HG03442 (cell line): ENCODE data around the gene PRSS37.
"Not testable (repeated sequence)": the region's sequence is repeated elsewhere in the genome, so short reads cannot be mapped to it uniquely, and the experiment has no call there.

ENCODE experiments used
- ATAC-seq: cut with Tn5 transposase; IDR thresholded peaks from one replicate; pipeline ENCODE4 v1.9.1; 2021; ENCODE audit warnings: mild to moderate bottlenecking, moderate library complexity; ENCODE audit not compliant: unreplicated experiment

PRSS37 gene, protein sequence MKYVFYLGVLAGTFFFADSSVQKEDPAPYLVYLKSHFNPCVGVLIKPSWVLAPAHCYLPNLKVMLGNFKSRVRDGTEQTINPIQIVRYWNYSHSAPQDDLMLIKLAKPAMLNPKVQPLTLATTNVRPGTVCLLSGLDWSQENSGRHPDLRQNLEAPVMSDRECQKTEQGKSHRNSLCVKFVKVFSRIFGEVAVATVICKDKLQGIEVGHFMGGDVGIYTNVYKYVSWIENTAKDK

DNA sequence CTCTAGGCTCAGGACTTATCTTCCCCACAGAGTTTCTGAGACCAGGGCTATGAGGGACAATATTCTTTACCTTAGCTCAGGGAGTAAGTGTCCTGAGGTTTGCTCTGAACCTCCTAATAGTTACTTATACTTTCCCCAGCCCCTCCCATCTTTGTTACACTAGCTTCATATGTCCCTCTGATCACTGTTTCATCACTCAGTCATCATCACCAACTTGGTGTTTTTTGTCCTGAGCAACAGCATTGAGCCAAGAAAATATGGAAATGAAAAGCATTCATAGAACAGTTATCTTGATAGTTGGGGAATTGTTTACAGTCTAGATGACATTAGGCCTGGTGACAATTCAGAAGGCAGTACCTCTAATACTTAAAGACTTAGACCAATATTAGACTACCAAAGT, at the start of gene PRSS37:
Gene PRSS37, minus strand, starts transcription at position 101 of the 400 bp plus-strand sequence. CDS start 436 bp downstream, outside the sequence.
- no peak for ATAC-seq

DNA sequence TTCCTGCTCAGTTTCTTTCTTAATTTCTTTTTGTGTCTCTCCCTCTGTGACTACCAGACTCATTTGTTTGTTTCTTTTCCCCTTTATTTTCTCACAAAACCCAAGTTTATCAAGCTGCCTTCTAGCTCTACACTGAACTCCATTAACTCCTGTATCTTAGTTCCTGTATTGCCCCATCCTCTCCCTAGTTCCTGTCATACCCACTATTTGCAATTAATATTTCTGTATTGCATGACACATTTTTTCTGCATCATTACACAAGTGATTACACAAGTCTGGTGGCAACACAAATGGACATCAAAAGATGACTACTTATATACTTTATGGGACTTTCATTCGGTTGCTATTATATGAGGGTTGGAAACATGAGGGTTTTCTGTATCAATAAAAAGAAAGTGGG, 48.0 kb upstream of the PRSS37 start:
- ATAC-seq: no peak

DNA sequence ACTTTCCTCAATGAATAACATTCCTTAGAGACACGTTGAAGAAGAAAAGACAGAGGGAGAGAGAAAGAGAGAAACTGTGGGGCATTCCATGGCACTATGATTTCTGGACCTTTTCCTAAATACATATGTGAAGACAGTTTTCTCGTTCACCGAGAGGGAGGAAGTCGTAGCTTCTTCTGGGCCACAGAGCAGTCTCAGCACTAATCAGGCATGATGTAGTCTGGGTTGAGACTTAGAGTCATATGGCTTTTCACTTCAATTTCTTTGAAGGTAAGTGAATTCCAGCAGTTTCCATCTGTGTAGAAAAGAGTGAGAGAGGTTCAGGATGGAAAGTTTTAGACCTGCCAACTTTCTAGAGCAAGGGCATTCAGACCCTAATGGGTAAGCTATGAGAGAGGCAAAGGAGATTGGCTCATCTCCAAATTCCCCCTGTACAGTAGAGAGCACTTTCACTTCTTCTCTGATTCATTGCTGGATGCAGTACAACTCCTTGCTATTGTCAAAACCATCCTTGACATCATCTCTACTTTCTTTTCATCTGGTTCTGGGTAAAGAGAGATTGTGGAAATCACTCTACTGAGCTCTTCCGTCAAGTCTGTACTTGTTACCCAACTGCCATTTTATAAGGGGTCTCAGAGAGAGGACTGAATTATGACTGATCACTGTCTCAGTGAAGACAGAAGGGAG, 43.4 kb upstream of the PRSS37 start:
- peak; percentile 85 for ATAC-seq

DNA sequence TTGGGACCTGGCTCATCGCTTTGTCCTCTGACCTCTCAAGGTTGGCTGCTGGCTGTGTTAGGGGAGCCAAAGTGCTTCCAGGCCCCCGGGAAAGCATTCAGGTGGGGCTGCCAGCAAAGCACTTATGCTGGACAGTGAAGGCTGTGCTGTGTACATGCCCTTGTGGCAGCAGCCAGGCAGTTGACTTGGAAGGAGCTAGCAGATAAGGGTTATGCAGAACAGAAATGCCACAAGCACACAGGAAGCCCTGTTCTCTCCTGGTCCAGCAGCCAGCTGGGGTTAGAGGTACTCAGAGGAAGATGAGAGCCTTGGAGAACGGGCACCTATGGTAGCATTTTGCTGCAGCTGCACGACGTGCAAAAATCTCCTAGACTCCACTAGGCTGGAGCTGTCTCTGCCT, 39.7 kb upstream of the PRSS37 start:
- ATAC-seq: no peak

DNA sequence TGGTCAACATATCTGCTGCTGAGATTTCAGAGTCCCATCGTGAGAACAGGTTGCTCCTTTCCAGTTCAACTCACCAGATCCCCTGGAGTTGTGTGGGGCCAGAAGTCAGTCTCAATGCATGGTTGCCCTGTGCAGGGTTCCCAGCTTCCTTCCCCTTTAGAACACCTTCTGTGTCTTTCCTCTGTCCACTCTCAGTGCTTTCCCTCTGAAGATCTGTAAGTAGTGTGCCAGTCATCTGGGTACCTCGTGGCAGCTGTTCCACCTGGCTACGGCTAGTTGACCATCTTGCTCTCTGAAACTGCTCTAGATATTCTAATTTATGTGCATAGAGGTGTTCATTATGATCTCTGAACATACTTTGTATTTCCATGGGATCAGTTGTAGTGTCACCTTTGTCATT, 36.1 kb upstream of the PRSS37 start:
- ATAC-seq: no peak

DNA sequence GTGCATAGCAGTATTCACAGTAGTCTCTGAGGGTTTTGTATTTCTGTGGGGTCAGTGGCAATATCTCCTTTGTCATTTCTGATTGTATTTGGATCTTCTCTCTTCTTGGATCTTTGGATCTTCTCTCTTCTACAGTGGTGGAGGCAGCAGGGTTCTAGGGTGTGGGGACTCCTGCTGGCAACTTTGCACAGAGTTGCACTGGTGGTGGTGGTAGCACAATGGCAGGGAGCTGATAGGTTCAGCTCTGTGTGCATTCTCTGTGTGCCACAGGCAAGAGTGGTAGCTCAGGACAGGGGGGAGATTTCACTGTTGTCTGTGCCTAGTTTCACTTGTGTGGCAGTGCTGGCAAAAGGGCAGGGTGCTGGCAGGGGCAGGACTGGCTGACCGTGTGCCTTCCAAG, 35.1 kb upstream of the PRSS37 start:
- ATAC-seq: no peak

DNA sequence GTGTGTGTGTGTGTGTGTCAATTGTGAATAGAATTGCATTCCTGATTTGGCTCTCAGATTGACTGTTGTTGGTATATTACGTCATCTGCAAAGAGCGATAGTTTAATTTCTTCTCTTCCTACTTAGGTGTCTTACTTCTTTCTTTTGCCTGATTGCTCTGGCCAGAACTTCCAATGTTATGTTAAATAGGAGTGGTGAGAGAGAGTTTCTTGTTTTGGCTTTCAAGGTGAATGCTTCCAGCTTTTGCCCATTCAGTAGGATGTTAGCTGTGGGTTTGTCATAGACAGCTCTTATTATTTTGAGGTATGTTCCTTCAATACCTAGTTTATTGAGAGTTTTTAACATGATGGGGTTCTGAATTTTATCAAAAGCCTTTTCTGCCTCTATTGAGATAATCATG, 34.2 kb upstream of the PRSS37 start:
- ATAC-seq: no peak

DNA sequence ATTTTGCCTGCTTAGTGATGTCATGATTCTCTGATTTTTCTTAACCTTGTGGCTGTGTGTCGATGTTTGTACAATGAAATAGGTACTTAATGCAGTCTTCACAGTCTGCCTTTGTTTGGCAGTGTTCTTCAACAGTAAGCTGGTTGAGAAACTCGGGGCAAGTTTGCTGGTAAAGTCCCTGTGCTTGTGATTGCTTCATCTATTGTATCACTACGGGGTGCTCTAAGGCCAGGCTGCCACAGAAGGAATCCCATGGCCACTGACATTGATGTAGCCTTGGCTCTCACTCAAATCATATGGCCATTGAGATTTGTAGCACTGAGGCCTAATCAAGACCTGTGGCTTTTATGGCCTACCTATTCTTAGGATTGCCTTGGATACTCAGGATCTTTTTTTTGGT, 33.5 kb upstream of the PRSS37 start:
- ATAC-seq: no peak

DNA sequence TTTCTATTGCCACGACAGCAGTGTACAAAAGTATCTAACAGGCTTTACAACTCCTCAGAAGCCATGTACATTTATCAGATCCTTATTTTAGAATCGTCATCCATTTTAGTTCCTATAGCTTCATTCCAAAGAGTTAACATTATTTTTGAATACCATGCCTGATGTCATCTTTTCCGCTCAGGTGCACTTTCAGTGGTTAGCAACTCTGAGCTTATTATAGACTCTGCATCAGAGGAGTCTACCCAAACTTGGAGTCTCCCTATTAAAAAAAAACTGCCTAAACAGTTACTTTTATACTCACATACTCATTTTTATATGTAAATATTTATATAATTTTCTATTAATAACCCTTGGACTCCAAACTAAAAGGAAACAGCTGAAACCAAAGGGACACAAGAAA, 31.6 kb upstream of the PRSS37 start:
- ATAC-seq: no peak

DNA sequence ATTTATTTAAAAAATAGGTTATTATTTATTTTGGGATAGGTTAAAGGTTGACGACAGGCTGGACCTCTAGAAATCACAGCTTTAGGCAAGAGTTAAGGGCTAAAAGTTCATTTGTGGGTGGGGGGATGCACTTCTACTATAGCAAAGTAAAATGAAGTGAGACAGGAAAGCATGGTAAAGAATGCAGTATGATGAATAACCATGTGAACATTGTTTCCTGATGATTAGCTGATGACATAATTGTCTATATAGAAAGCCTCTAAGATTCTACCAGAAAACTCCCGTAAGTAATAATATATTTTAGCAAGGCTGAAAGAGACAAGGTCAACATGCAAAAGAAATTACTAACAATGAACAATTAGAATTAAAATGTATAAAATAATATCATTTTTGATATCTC, 25.7 kb upstream of the PRSS37 start:
- no peak for ATAC-seq

DNA sequence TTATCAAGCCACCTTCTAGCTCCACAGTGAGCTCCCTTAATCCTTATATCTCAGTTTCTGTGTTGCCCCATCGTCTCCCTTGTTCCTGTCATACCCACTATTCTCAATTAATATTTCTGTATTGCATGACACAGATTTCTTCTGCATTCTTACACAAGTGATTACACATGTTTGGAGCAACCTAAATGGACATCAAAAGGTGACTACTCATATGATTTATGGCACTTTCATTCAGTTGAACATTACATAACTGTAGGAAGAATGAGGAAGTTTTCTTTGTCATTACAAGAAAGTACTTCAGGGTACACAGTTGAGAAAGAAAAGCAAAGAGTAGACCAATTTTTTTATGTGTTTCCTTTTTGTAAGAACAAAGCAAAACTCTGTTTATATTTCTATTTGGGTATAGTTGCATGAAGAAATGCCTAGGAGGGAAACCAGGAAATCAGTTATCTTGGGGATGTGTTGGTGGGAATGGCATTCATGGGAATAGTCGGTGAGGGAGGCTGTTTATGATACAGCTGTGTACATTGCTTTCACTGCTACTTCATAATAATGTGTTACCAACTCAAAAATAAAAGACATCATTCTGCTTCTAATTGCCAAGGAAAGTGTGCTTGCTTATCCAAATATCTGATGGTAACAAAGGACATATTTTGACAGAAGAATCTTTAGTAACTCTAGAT, 23.6 kb upstream of the PRSS37 start:
- no peak for ATAC-seq

DNA sequence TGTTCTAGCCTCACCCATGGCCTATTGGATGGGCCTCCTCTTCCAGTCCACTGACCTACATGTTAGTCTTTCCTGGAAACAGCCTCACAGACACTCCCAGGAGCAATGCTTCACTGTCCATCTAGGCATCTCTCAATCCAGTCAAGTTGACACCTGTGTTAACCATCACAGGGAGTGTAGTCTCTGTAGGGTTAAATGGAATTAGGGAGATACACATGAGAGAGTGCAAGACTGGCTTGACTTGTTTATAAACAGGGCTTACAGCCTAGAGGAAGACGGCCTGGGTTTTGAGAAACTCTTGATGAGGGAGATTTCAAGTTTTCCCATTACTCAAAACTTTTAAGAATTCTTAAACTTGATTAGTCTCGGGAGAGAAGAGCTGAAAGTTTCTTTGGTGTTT, 18.9 kb upstream of the PRSS37 start:
- ATAC-seq: no peak

DNA sequence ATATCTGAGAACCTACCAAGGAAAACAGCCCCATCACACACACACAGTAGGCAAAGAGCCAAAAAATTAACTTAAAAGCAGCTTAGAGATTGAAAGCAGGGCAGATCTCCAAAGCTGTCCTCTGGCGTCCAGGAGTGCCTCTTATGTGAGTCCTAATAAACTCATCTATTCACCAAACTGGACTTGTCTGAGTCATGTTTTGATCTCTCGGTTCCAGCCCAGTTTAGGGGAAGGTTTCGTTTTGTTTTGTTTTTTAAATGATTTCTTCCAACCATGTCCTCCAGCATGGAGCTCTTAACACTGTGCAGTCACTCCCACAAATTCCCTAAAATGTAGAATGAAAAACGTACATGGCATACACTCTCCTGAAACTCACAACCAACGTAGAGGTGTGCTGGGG, 6.7 kb upstream of the PRSS37 start:
- no peak for ATAC-seq

DNA sequence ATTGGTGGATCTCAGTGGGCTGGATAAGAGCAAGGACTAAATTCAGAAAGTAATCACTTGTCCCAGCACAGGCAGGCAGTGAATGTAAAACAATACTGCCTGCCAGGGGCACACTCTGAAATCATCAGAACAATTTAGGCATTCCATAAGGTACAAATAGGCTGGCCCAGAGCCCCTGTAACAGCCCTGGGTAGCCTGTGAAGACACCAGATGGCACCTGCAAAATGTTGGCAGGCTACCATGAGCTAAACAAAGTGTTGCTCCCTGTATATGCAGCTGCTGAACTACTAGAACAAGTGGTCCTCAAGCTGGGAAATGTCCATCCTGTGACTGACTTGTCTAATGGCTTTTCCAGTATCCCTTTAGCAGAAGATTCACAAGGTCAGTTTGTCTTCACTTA, 3.0 kb upstream of the PRSS37 start:
- ATAC-seq: no peak

DNA sequence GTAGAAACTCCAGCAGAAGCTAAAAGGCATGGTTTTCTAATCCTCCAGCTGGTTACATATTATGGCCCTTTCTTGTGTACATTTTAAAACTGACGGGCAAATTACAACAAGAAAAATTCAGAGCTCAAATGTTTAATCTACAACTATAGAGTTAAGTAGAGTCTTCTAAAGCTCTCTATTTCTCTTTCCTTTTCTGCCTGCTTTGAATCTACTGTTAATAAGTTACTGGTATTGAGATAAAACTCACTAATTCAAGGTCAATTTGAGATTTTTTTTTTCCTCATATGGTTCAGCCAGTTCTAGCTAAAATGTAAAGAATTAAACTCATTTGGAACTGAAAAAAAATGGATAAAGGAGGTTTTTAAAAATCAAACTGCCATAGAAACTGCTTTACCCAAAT, 1.6 kb upstream of the PRSS37 start:
- ATAC-seq: no peak

DNA sequence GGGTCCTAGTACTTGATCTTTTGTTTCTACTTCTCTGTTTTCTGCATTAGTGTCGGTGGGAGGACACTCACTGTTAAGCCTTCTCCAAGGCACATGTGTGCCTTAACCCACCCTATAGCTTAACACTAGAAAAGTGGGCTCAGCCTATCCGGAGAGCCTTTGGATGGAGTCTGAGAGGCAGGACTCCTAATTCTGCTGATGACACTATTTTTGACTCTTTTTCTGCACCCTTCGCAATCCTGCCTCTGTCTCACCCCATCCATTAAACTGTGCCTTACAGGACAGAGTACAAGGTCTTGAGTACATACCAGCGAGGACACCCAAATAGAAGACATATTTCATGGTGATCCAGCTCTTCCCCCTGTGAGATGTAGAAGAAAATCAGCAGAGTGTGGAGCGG, 577 bp downstream of the PRSS37 start:
- no peak for ATAC-seq

DNA sequence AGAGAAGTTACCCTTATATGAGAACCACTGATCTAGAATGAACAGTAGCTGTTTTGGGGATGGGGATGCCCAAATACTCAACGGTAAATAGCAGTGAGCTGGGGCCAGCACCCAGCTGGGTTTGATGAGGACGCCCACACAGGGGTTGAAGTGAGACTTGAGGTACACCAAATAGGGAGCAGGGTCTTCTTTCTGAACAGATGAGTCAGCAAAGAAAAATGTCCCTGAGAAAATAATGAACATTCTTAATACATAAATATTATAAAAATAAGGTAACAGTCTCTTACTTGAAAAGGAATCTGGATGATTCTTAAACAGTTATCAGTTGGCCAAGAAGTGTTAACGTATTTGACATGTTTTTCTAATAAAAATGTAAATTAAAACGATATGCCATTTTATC, 2.0 kb downstream of the PRSS37 start:
- ATAC-seq: no peak

DNA sequence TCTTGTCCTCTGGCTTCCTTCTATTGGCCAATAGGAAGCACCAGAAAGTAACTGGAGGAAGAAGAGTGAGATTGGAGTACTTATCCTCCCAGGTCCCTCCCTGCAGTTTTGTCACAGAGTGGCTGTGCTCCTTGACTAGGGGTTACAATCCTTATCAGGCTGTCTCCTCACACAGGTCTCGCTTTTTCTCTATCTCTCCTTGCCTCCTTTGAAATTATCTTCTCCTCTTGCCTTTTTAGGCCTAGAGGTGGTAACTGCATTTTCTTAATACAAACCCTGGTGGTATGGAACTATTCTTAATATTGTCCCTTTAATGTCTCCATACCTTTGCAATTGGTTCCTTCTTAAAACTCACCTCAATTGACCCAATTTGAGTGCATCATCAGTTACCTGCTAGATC, 2.7 kb downstream of the PRSS37 start:
- ATAC-seq: no peak

DNA sequence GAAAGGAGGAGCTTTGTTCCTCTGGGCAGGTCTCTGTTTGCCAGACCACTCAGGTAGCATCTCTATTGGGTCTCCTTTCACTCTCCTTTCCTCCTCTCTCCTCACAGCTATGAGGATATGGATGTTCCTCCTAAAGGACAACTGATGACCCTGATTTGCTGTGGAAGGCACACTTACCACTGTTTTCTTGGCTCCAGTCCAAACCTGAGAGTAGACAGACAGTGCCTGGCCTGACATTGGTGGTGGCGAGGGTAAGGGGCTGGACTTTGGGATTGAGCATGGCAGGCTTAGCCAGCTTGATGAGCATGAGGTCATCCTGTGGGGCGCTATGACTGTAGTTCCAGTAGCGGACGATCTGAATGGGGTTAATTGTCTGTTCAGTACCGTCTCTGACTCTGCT, 3.6 kb downstream of the PRSS37 start:
- ATAC-seq: no peak

DNA sequence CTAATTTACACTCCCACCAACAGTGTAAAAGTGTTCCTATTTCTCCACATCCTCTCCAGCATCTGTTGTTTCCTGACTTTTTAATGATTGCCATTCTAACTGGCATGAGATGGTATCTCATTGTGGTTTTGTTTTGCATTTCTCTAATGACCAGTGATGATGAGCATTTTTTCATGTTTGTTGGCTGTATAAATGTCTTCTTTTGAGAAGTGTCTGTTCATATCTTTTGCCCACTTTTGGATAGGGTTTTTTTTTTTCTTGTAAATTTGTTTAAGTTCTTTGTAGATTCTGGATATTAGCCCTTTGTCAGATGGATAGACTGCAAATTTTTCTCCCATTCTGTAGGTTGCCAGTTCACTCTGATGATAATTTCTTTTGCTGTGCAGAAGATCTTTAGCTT, 18.9 kb downstream of the PRSS37 start:
- not testable (repeated sequence) for ATAC-seq

DNA sequence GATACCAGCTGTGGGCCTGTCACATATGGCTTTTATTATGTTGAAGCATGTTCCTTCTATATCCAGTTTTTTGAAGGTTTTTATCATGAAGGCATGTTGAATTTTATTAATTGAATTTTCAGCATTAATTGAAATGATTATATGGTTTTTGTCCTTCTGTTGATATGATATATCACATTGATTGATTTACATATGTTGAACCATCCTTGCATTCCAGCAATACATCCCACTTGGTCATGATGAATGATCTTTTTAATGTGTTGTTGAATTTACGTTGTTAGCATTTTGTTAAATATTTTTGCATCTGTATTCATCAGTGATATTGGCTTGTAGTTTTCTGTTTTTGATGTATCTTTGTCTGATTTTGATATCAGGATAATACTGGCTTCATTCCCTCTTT, 21.2 kb downstream of the PRSS37 start:
- no peak for ATAC-seq

DNA sequence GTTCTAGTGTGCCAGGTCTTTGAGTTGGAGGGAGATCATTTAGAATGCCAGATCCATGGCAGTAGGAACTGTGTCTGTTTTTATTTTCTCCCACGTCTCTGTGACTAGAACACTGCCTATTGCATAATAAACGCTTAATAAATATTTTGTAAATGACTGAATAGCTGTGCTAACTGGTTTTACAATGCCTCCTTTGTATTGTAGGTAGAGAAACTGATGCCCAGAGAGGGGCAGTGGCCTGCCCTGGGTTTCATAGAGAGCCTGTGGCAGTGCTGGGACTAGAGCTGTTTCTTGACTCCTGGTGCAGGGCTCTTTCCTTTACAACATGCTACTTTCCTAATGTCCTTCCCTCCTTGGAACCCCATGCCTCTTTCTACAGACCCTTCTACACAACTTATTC, 48.8 kb downstream of the PRSS37 start:
- no peak for ATAC-seq
